Esophagus squamous epithelium (tissue), 5 donors: ENCODE data around the gene ASF1A. TPM values are rescaled to one million over a fixed set of nuclear protein-coding genes. Genes with fewer than 3 reads are reported as not detected.

Experiments used
- DNase-seq: peaks from one replicate; lab custom pipeline; 2025; lab: John Stamatoyannopoulos, UW
- H3K27ac ChIP-seq, 4 donors: fragments of 200-600 bp; sonication (generic); one replicate each; pipeline ENCODE4 v1.5.1; 2016 to 2019; ENCODE audit warnings: mild to moderate bottlenecking in 1 of 4
- H3K27me3 ChIP-seq, 4 donors: fragments of 200-600 bp; sonication (generic); 1 replicate in 3 of 4; 2 replicates in 1 of 4; pipeline versions ENCODE4 v1.5.1 to v1.6.0; 2017 to 2021; ENCODE audit warnings: antibody characterized with exemption in 1 of 4
- H3K36me3 ChIP-seq, 3 donors: fragments of 200-600 bp; sonication (generic); one replicate each; pipeline ENCODE4 v1.5.1; 2016 to 2019
- H3K4me1 ChIP-seq, 3 donors: fragments of 200-600 bp; sonication (generic); one replicate each; pipeline ENCODE4 v1.5.1; 2017 to 2019
- H3K4me3 ChIP-seq, 4 donors: fragments of 200-600 bp; sonication (generic); 1 replicate in 3 of 4; 2 replicates in 1 of 4; pipeline ENCODE4 v1.5.1; 2016 to 2019; ENCODE audit warnings: mild to moderate bottlenecking in 2 of 4, moderate library complexity in 1 of 4
- H3K9me3 ChIP-seq, 3 donors: fragments of 200-600 bp; sonication (generic); one replicate each; pipeline ENCODE4 v1.5.1; 2016 to 2019
- CTCF ChIP-seq, 6 experiments: fragments of 450-650 bp in 4 of 6; fragments of 200-600 bp in 2 of 6; sonication (generic) in 2 of 6; IDR thresholded peaks; one replicate each; pipeline ENCODE4 v1.5.1; 2016 to 2019; ENCODE audit warnings: antibody characterized with exemption in 6 of 6, mild to moderate bottlenecking in 4 of 6, moderate library complexity in 4 of 6
- POLR2A ChIP-seq, 4 donors: fragments of 450-650 bp; IDR thresholded peaks; one replicate each; pipeline ENCODE4 v1.6.1; 2017; ENCODE audit warnings: antibody characterized with exemption in 4 of 4, mild to moderate bottlenecking in 4 of 4, moderate library complexity in 3 of 4
- WGBS, 2 donors: methylation state at CpG; one replicate each; pipeline ENCODE4 v1.1.5; 2018; 5-methylcytosine and 5-hydroxymethylcytosine counted together
- intact Hi-C: fragments of 100-400 bp; cut with DNase I; formaldehyde crosslinking; loops from one replicate; pipeline ENCODE4 v1.15.0; 2022
- total RNA-seq, 4 donors: library from RNA; depleted of rRNA; stranded (reverse); fragments of >200 nt; gene quantifications; one replicate each; pipeline ENCODE4 v1.1.0, GENCODE V29; 2016
- donor health status: DM: yes; HTN: yes; CAD: no.

The ASF1A gene
- total RNA-seq, 4 donors from 2014 or later = 10.0 to 16.5 (median 11.9) TPM

GRCh38 chr6:118886641-118887040, 7.3 kb upstream of the ASF1A start:
- H3K27me3 ChIP-seq = no peaks in the 10 kb centered on the region
- H3K4me3 ChIP-seq = no peak overlapping the region
- intact Hi-C loops = no loop called here
- no peak overlapping the region for H3K27ac ChIP-seq
- no peaks in the 10 kb centered on the region for H3K36me3 ChIP-seq
- TF ChIP-seq POLR2A (IDR thresholded peaks at IDR 0.05) = no peak
- TF ChIP-seq CTCF (IDR thresholded peaks at IDR 0.05) = no peak
- DNase-seq = no peak
- peaks cover 0 to 14% (median 4%) of the 10 kb centered on the region in 3 donors for H3K4me1 ChIP-seq
- H3K9me3 ChIP-seq = no peaks in the 10 kb centered on the region
- 91 to 94% methylated on average over 6 of the region's 6 CpGs for WGBS, 2 donors

- no peaks in the 10 kb centered on the region for H3K36me3 ChIP-seq
- H3K27ac ChIP-seq = no peak overlapping the region
- no peaks in the 10 kb centered on the region for H3K9me3 ChIP-seq
- no peak overlapping the region for H3K4me3 ChIP-seq
- no peaks in the 10 kb centered on the region for H3K27me3 ChIP-seq
- TF ChIP-seq POLR2A (IDR thresholded peaks at IDR 0.05) = no peak
- TF ChIP-seq CTCF (IDR thresholded peaks at IDR 0.05) = no peak
- peaks cover 0 to 24% (median 8%) of the 10 kb centered on the region in 3 donors for H3K4me1 ChIP-seq
- no peak for DNase-seq
- 87 to 91% methylated on average over 4 of the region's 4 CpGs for WGBS, 2 donors
- intact Hi-C loops = no loop called here
These were observed 4.8 kb upstream of the ASF1A start for GRCh38 chr6:118889163-118889562.

- WGBS, 2 donors = 74 to 79% methylated on average over 5 of the region's 5 CpGs
- no peak for DNase-seq
- no peak for TF ChIP-seq CTCF (IDR thresholded peaks at IDR 0.05)
- no peak for TF ChIP-seq POLR2A (IDR thresholded peaks at IDR 0.05)
These were observed 2.8 kb upstream of the ASF1A start for GRCh38 chr6:118890997-118891790.

GRCh38 chr6:118892355-118892991, 1.5 kb upstream of the ASF1A start:
- 22 to 33% methylated on average over 6 of the region's 6 CpGs for WGBS, 2 donors
- DNase-seq = no peak

More at GRCh38 chr6:118890997-118891790, 2.8 kb upstream of the ASF1A start:
- no peak overlapping the region for H3K4me3 ChIP-seq
- H3K9me3 ChIP-seq = no peaks in the 10 kb centered on the region
- H3K36me3 ChIP-seq = no peaks in the 10 kb centered on the region
- intact Hi-C loops = no loop called here
- H3K4me1 ChIP-seq = peaks cover 0 to 34% (median 8%) of the 10 kb centered on the region in 3 donors
- H3K27ac ChIP-seq = peak overlapping the region in 2 of 4 donors; percentile 98 to 99
- no peaks in the 10 kb centered on the region for H3K27me3 ChIP-seq

More at GRCh38 chr6:118892355-118892991, 1.5 kb upstream of the ASF1A start:
- Histone ChIP-seq H3K9me3 (no peaks in the 10 kb centered on the region), H3K4me1 (peaks cover 0 to 47% (median 11%) of the 10 kb centered on the region in 3 donors), H3K27me3 (no peaks in the 10 kb centered on the region), H3K4me3 (peak overlapping the region; percentile 82 to 92 (median 90)), H3K27ac (peak overlapping the region; percentile 90 to 99 (median 98)), H3K36me3 (no peaks in the 10 kb centered on the region)
- intact Hi-C loops = no loop called here
- TF ChIP-seq CTCF (IDR thresholded peaks at IDR 0.05) = no peak
- no peak for TF ChIP-seq POLR2A (IDR thresholded peaks at IDR 0.05)
